Measurements from ENCODE around the gene KCNJ2. TPM values are rescaled to one million over a fixed set of nuclear protein-coding genes. Genes with fewer than 3 reads are reported as not detected.

The KCNJ2 gene
- total RNA-seq, 2 experiments from 2014 or later = not detected

DNA sequence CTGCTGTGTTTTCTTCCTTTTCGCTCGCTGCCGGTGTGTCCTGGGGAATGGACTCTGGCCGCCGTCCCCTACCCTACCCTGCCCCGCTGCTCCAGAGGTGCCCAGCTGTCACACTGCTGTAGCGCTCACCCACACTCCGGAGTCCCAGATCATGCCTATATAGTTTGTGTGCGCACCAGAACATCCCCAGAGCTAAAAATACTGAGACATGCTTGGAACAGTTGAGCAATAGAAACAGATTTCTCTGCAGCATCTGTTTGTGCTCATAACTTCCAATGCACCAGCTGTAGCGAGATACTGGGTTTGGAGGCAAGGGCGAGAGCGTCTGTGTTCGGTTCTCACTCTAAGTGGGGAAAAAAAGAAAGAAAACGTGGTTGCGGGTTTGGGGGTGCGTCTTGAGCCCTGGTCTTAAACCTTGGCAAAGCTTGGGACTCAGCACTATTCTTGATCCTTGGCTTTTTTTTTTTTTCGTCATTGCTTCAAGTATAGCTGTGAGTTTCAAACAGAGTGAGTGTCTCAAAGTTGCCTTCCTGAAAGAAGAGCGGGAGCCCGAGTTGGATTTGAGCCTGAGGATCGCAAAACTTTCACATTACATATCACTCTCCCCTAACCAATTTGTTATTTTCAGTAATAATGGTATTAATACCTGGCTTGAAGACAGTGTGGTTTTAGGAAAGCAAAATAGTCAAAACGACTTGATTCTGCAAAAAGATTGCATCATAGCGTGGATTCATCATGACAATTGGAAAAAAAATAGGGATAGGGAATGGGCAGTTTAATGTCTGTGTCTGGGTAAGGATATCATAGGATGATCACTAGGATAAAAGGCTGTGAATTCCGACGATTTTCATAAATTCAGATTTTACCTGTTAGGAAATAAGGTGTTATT lies 621 bp downstream of the KCNJ2 start:
- Mint-ChIP-seq H3K9me3 (no peaks in the 10 kb centered on the region), H3K4me1 (peaks cover 13% of the 10 kb centered on the region), H3K27me3 (peaks cover 70% of the 10 kb centered on the region), H3K4me3 (peak overlapping the region; percentile 72), H3K27ac (no peak overlapping the region), H3K36me3 (no peaks in the 10 kb centered on the region)
- ATAC-seq (ENCODE audit: low read depth) = no peak
- DNase-seq = no peak
- POLR2A ChIA-PET = no interaction called here

DNA sequence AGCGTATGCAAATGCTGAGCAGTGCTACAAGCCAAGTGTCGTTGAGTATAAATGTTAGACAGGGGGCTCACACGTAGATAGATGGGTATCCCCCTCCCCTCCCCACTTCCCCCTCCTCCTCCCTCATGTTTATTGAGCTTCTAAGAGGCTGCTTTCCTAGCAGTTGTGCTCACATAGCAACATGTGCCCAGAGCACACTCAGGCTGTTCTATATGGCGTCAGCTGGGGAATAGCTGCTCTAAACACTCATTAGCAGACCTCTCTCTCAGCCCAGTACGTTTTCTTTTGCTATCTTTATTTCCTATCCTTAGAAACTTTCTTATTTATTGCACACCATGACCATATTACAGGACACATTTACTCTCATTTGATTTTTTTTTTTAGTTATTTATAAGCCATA lies 1.8 kb downstream of the KCNJ2 start:
- POLR2A ChIA-PET = no interaction called here
- Mint-ChIP-seq H3K4me1 (peaks cover 13% of the 10 kb centered on the region), H3K27ac (no peak overlapping the region), H3K27me3 (peaks cover 67% of the 10 kb centered on the region), H3K4me3 (no peak overlapping the region), H3K9me3 (no peaks in the 10 kb centered on the region), H3K36me3 (no peaks in the 10 kb centered on the region)
- ATAC-seq (ENCODE audit: low read depth) (no peak), DNase-seq (no peak)

DNA sequence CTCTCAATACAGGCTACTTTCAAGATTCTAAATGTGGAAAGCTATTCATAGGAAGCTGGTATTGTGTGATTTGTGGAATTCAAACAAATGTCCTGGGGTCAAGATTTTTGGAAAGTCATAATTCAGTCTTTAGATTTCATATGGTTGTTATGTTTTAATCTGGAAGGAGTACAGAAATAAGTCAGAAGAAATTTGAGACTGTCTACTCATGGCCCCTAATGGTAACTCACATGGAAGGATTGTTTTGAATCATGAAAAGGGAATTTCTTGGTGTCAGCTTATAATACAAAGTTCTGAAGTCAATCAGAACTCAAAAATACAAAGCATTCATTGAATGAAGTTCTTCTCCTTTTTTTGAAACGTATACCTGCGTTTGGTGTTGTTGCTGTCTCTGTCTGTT lies 3.1 kb downstream of the KCNJ2 start:
- DNase-seq (no peak), ATAC-seq (ENCODE audit: low read depth) (no peak)
- no peak overlapping the region for H3K4me3 Mint-ChIP-seq
- no peaks in the 10 kb centered on the region for H3K36me3 Mint-ChIP-seq
- POLR2A ChIA-PET = no interaction called here
- H3K9me3 Mint-ChIP-seq = no peaks in the 10 kb centered on the region
- peaks cover 13% of the 10 kb centered on the region for H3K4me1 Mint-ChIP-seq
- H3K27ac Mint-ChIP-seq = no peak overlapping the region
- H3K27me3 Mint-ChIP-seq = peaks cover 58% of the 10 kb centered on the region

DNA sequence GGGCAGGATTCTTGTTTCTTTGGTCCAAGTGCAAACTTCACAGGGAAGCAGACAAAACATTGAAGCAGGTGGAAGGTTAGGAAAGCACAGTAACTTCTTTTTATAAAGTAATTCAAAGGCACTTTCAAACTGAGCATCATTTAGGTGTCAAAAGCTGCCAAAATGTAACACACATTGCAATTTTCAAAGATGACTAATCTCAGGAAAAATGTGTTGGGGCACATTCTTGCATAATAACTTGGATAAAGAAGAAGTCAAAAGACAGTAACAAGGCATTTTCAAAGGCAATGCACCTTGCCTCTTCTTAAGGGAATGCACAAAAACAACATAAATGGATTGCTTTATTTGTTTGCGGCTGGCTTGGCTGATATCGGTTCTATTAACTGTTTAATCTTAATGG lies 3.6 kb downstream of the KCNJ2 start:
- Mint-ChIP-seq H3K9me3 (no peaks in the 10 kb centered on the region), H3K27me3 (peaks cover 53% of the 10 kb centered on the region), H3K4me1 (peaks cover 13% of the 10 kb centered on the region), H3K4me3 (no peak overlapping the region), H3K36me3 (no peaks in the 10 kb centered on the region), H3K27ac (no peak overlapping the region)
- ATAC-seq (ENCODE audit: low read depth) (no peak), DNase-seq (no peak)
- POLR2A ChIA-PET = no interaction called here

DNA sequence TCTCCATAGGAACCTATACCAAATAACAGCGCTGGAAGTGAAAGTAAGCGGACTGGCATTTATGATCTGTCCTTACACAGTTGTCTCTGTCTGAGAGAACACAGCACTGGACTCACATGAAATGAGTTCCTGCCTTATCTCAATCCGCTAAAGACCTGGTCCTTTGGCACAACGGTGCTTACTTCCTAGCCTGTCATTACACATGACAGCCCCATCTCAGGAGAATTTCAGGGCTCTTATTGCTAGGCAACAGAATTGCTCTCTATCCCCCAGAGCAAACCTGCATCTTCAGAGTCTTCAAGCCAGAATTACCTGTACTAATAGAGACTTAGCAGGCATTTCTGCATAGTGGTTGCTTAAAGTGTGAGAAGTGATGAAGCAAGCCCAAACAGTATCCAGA lies 4.3 kb downstream of the KCNJ2 start:
- POLR2A ChIA-PET = no interaction called here
- Mint-ChIP-seq H3K4me1 (peaks cover 9% of the 10 kb centered on the region), H3K27me3 (peaks cover 45% of the 10 kb centered on the region), H3K4me3 (no peak overlapping the region), H3K36me3 (no peaks in the 10 kb centered on the region), H3K9me3 (no peaks in the 10 kb centered on the region), H3K27ac (no peak overlapping the region)
- ATAC-seq (ENCODE audit: low read depth) = no peak
- DNase-seq = no peak

DNA sequence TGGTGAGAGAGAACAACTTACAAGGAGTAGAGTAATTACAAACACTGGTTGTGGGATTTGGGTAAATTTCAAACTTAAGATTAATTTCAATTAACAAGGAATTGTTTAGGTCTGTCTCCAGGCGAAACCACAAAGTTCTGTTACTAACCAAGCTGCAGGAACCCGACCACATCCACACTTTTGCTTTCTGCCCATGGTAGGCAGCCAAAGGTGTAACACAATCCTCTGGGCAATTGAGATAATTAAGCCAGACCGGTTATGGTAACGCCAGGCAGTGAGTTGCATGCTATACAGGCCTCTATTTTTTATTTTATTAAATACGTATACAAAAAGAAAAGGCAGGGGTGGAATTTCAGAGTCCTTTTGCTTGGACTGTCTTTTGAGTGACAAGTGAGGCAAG lies 12.0 kb downstream of the KCNJ2 start:
- DNase-seq = no peak
- H3K4me3 Mint-ChIP-seq = no peak overlapping the region
- no peak for ATAC-seq (ENCODE audit: low read depth)
- POLR2A ChIA-PET = no interaction called here
- H3K9me3 Mint-ChIP-seq = no peaks in the 10 kb centered on the region
- no peaks in the 10 kb centered on the region for H3K36me3 Mint-ChIP-seq
- peaks cover 4% of the 10 kb centered on the region for H3K27me3 Mint-ChIP-seq
- no peak overlapping the region for H3K27ac Mint-ChIP-seq
- H3K4me1 Mint-ChIP-seq = no peaks in the 10 kb centered on the region

DNA sequence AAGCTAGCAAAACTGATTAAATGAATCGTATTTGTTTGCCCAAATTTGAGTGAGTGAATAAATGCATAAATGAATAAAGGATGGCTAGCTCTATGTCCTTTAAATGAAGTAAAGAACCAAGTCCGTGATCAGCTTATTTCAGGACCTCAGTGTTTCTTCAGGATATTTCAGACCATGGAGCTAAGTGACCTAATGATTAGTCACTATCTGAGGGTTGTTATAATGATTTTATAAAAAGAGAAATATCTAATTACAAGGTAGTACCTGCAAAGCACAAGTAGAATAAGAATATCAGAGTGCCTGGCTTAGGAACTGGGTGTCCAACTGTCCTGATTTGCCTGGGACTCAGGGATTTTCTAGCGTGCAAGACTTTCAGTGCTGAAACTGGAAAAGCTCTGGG lies 12.5 kb downstream of the KCNJ2 start:
- no peaks in the 10 kb centered on the region for H3K36me3 Mint-ChIP-seq
- peaks cover 4% of the 10 kb centered on the region for H3K27me3 Mint-ChIP-seq
- no peak overlapping the region for H3K4me3 Mint-ChIP-seq
- DNase-seq = no peak
- no peak overlapping the region for H3K27ac Mint-ChIP-seq
- no peak for ATAC-seq (ENCODE audit: low read depth)
- POLR2A ChIA-PET = no interaction called here
- H3K4me1 Mint-ChIP-seq = no peaks in the 10 kb centered on the region
- no peaks in the 10 kb centered on the region for H3K9me3 Mint-ChIP-seq

DNA sequence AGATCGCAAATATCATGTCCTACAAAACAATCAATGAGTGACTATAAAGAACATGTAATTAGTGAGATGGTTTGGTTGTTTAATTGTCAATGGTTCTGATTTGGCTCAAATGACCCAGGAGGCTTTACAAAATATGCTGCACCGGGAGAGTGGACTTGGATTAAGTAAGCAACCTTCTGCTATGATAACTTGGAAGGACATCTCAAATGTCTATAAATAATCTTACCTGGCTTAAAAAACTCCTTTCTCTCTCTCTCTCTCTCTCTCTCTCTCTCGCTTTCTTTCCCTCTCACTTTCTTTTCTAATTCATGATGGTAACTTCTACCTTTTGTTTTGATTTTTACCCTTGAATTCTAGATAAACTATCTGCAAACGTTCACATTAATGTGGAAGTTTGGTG lies 14.2 kb downstream of the KCNJ2 start:
- DNase-seq = no peak
- ATAC-seq (ENCODE audit: low read depth) = no peak
- H3K4me3 Mint-ChIP-seq = no peak overlapping the region
- H3K9me3 Mint-ChIP-seq = no peaks in the 10 kb centered on the region
- POLR2A ChIA-PET = no interaction called here
- H3K27ac Mint-ChIP-seq = no peak overlapping the region
- H3K4me1 Mint-ChIP-seq = no peaks in the 10 kb centered on the region
- peaks cover 4% of the 10 kb centered on the region for H3K27me3 Mint-ChIP-seq
- H3K36me3 Mint-ChIP-seq = no peaks in the 10 kb centered on the region

DNA sequence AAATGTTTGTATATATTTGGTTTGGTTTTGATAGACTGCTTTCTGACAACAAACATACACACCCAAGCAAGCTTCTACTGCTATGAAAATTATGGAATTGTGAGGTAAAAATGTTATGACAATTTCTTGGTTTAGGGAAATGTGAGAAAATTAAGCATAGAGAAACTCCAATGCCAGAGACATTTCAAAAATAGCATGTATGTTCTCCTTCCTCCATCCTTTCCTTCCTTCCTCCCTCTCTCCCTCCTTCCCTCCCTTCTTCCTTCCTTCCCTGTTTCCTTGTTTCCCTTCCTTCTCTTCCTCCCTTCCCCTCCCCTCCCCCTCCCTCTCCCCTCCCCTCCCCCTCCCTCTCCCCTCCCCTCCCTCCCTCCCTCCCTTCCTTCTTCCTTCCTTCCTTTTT lies 14.9 kb downstream of the KCNJ2 start:
- ATAC-seq (ENCODE audit: low read depth) = no peak
- Mint-ChIP-seq H3K4me1 (no peaks in the 10 kb centered on the region), H3K27me3 (peaks cover 4% of the 10 kb centered on the region)

DNA sequence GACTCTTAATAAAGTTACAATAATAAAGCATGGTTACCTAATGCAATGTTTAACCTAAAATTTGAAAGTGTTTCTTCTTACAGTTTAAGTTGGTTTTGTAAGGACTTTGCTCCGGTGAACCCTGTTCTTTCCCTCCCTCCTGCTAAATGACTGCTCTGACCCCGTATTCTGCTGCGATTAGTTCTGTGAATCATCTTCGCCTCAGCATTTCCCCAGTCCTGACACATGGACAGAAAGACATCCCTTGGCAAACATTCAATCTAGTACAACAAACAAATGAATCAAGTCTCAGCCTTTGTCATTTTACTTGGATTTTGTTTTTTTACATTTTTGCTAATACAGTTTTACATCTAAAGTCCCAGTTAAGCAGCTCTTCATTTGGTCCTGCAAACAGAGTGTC lies 15.4 kb downstream of the KCNJ2 start:
- no peak for ATAC-seq (ENCODE audit: low read depth)
- POLR2A ChIA-PET = no interaction called here
- H3K27ac Mint-ChIP-seq = no peak overlapping the region
- H3K36me3 Mint-ChIP-seq = no peaks in the 10 kb centered on the region
- H3K4me1 Mint-ChIP-seq = no peaks in the 10 kb centered on the region
- DNase-seq = no peak
- H3K4me3 Mint-ChIP-seq = no peak overlapping the region
- no peaks in the 10 kb centered on the region for H3K9me3 Mint-ChIP-seq
- H3K27me3 Mint-ChIP-seq = peaks cover 4% of the 10 kb centered on the region

More for the DNA sequence above, 14.9 kb downstream of the KCNJ2 start:
- no peak for DNase-seq
- H3K9me3 Mint-ChIP-seq = no peaks in the 10 kb centered on the region
- H3K27ac Mint-ChIP-seq = no peak overlapping the region
- no peak overlapping the region for H3K4me3 Mint-ChIP-seq
- no peaks in the 10 kb centered on the region for H3K36me3 Mint-ChIP-seq
- POLR2A ChIA-PET = no interaction called here

DNA sequence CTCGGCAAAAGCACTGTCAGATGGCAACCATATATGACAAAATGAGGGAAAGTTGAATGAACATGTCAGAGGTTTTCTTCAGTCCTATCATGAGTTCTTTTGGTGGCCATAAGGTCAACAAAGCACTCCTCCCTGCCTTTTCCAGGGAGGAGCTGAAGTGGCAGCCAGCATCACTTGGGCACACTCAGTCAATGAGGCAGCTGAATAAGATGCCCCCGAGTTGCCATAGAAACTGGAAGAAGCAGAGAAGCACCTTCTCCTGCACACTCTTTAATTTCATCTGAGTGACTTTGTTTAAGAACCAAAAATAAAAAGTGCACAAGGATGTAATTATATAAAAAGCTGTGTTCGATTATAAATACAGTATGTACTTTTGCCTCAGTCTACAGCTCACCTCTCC lies 16.0 kb downstream of the KCNJ2 start:
- POLR2A ChIA-PET = no interaction called here
- H3K27me3 Mint-ChIP-seq = peaks cover 4% of the 10 kb centered on the region
- no peaks in the 10 kb centered on the region for H3K36me3 Mint-ChIP-seq

DNA sequence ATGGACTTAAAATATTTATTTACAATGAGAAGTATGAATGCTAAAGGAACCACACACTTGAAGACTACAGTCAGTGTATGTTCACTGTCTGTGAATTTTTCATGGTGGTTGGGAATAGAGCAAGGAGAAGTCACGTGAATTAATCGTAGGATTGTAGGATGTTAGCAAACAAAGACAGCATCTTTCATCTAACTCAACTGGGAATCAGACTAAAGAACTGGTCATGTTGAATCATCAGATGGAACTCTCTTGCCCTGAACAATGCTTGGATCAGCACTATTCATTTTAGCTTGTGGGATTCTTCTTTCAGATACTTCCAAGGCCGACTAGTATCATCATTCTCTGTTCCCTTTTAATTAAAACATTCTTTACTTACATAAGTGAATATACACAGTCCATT lies 18.1 kb downstream of the KCNJ2 start:
- no peaks in the 10 kb centered on the region for H3K27me3 Mint-ChIP-seq
- H3K4me1 Mint-ChIP-seq = no peaks in the 10 kb centered on the region
- H3K4me3 Mint-ChIP-seq = no peak overlapping the region
- no peaks in the 10 kb centered on the region for H3K9me3 Mint-ChIP-seq
- H3K36me3 Mint-ChIP-seq = no peaks in the 10 kb centered on the region
- H3K27ac Mint-ChIP-seq = no peak overlapping the region
- DNase-seq = no peak
- POLR2A ChIA-PET = no interaction called here
- no peak for ATAC-seq (ENCODE audit: low read depth)

More for the DNA sequence above, 16.0 kb downstream of the KCNJ2 start:
- H3K4me3 Mint-ChIP-seq = no peak overlapping the region
- ATAC-seq (ENCODE audit: low read depth) (no peak), DNase-seq (no peak)
- H3K27ac Mint-ChIP-seq = no peak overlapping the region
- H3K4me1 Mint-ChIP-seq = no peaks in the 10 kb centered on the region
- no peaks in the 10 kb centered on the region for H3K9me3 Mint-ChIP-seq

DNA sequence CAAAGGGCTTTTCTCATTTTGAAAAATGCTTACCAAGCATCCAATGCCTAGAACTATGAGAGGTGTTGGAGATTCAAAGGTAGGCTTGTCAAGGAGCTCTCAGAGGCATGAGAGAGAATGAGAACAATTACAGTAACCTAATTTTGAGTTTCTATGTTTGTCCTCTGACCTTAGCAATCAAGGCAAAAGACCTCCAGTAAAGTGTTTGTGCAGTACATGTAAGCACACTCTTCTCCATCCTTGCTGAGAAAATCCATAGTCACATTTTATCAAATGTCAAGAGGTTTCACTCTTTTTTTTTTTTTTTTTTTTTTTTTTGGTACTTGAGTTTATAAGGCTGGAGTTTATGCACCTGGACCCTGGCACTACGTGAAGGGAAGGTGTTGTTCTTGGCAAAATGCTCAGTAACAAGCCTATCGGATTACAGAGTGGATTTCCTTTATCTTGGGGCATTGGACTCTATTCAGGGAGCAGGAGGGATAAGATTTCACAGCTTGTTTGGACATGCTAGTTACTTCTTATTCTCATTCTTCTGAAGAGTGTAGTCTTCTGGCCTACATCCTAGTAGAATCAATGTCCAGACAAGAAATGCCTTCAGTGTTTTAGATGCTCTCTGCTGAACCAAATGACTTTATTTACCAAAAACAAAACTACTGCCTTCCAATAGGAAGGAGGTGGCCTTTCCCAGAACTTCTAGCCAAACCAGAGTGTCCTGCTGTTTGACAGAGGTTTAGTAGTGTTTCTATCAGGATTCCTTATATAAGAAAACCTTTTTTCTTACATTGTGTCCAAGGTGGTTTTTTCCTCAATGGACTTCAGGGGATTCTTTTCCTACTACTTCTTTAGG lies 21.9 kb downstream of the KCNJ2 start:
- H3K27ac Mint-ChIP-seq = no peak overlapping the region
- no peak for DNase-seq
- H3K36me3 Mint-ChIP-seq = no peaks in the 10 kb centered on the region
- POLR2A ChIA-PET = no interaction called here
- ATAC-seq (ENCODE audit: low read depth) = no peak
- H3K4me3 Mint-ChIP-seq = no peak overlapping the region
- no peaks in the 10 kb centered on the region for H3K27me3 Mint-ChIP-seq
- H3K9me3 Mint-ChIP-seq = peaks cover 2% of the 10 kb centered on the region
- H3K4me1 Mint-ChIP-seq = no peaks in the 10 kb centered on the region

DNA sequence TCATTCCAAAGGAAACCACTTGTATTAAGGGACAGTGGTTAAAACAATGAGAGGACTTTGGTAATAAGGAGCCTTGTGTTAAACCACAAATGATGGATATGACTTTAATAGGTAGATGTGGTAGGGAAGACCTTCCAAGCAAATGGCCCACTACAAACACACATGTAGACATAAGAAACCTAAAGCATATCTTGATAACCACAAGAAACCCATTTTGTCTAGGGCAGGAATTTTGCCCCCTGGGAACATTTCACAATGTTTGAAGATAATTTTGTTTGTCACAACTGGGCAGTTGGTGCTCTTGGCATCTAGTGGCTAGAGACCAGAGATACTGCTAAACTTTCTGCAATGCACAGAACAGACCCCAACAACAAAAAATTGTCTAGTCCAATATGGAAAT lies 25.8 kb downstream of the KCNJ2 start:
- H3K27ac Mint-ChIP-seq = no peak overlapping the region
- no peaks in the 10 kb centered on the region for H3K27me3 Mint-ChIP-seq
- H3K9me3 Mint-ChIP-seq = peaks cover 2% of the 10 kb centered on the region
- ATAC-seq (ENCODE audit: low read depth) (no peak), DNase-seq (no peak)
- H3K4me3 Mint-ChIP-seq = no peak overlapping the region
- POLR2A ChIA-PET = no interaction called here
- H3K4me1 Mint-ChIP-seq = no peaks in the 10 kb centered on the region
- no peaks in the 10 kb centered on the region for H3K36me3 Mint-ChIP-seq

All from activated naive CD8-positive, alpha-beta T cell treated with anti-CD3 and anti-CD28 coated beads, Interleukin-2, amount 10 ng/mL, durations not matched to agents 7 days and 5 days (primary cell).